ENCODE results near the gene TSEN15. TPM values are rescaled to one million over a fixed set of nuclear protein-coding genes. Genes with fewer than 3 reads are reported as not detected.

TSEN15 gene
- total and polyA plus RNA-seq, 2 of the 13 experiments (the other 11 are each of a cell fraction or from before 2014, with no cell fraction given), result 25.6 to 35.8 TPM

- no peak for TF ChIP-seq ZNF281 (CRISPR knock-in tag; IDR thresholded peaks at IDR 0.05; ENCODE audit: borderline replicate concordance)
- TF ChIP-seq ZNF33B (CRISPR knock-in tag; IDR thresholded peaks at IDR 0.05), result no peak
- no peak for TF ChIP-seq ADNP (CRISPR knock-in tag; IDR thresholded peaks at IDR 0.05)
- TF ChIP-seq HNRNPLL (IDR thresholded peaks at IDR 0.05; ENCODE audit: low read depth, low read length, poor library complexity, severe bottlenecking), result peak; percentile 78
- TF ChIP-seq FOSL1 (CRISPR knock-in tag; IDR thresholded peaks at IDR 0.05; ENCODE audit: borderline replicate concordance), result no peak
- no peak for TF ChIP-seq CERS6 (CRISPR knock-in tag; IDR thresholded peaks at IDR 0.05)
- no peak for TF ChIP-seq ZMAT3 (CRISPR knock-in tag; conservative IDR thresholded peaks at IDR 0.05)
- TF ChIP-seq ZNF572 (CRISPR knock-in tag; IDR thresholded peaks at IDR 0.05), result no peak
- TF ChIP-seq ZNF776 (CRISPR knock-in tag; IDR thresholded peaks at IDR 0.05), result no peak
- no peak for TF ChIP-seq HNRNPUL1 (IDR thresholded peaks at IDR 0.05; ENCODE audit: low read depth, low read length)
- TF ChIP-seq SSRP1 (CRISPR knock-in tag; IDR thresholded peaks at IDR 0.05), result no peak
- no peak for TF ChIP-seq DBP (CRISPR knock-in tag; IDR thresholded peaks at IDR 0.05; ENCODE audit: not compliant biosample characterization)
- peak; percentile 63 for TF ChIP-seq POLR2G (IDR thresholded peaks at IDR 0.05; ENCODE audit: low read depth, low read length)
- TF ChIP-seq ZFP91 (CRISPR knock-in tag; IDR thresholded peaks at IDR 0.05; ENCODE audit: borderline replicate concordance), result no peak; the same call in 1 of the 2 replicates
- no peak for TF ChIP-seq KIAA2018 (CRISPR knock-in tag; IDR thresholded peaks at IDR 0.05; ENCODE audit: borderline replicate concordance)
Measured at GRCh38 chr1:184036517-184036949, 15.0 kb upstream of the TSEN15 start (continued).

Measured in HepG2 (cell line).